Suprapubic skin (tissue), 4 donors: ENCODE results near the gene AHRR. TPM values are rescaled to one million over a fixed set of nuclear protein-coding genes. Genes with fewer than 3 reads are reported as not detected.

Experiments used
- DNase-seq, 2 donors: peaks; one replicate each; pipeline ENCODE4 v3.0.0-alpha.2; 2019; ENCODE audit warnings: low spot score in 2 of 2
- H3K27ac ChIP-seq: fragments of 200-600 bp; sonication (generic); one replicate; pipeline ENCODE4 v1.5.1; 2019
- H3K27me3 ChIP-seq: fragments of 200-600 bp; sonication (generic); one replicate; pipeline ENCODE4 v1.5.1; 2019
- H3K36me3 ChIP-seq: fragments of 200-600 bp; sonication (generic); one replicate; pipeline ENCODE4 v1.5.1; 2019
- H3K4me1 ChIP-seq: fragments of 200-600 bp; sonication (generic); one replicate; pipeline ENCODE4 v1.5.1; 2019
- H3K4me3 ChIP-seq: fragments of 200-600 bp; sonication (generic); one replicate; pipeline ENCODE4 v1.5.1; 2019; ENCODE audit warnings: mild to moderate bottlenecking
- H3K9me3 ChIP-seq: fragments of 200-600 bp; sonication (generic); one replicate; pipeline ENCODE4 v1.5.1; 2019
- EP300 ChIP-seq: sonication (generic); formaldehyde crosslinking; IDR thresholded peaks from one replicate; pipeline ENCODE4 v1.6.1; 2017; ENCODE audit warnings: antibody characterized with exemption
- POLR2A ChIP-seq, 2 donors: fragments of 450-650 bp; IDR thresholded peaks; one replicate each; pipeline ENCODE4 v1.6.1; 2017; ENCODE audit warnings: antibody characterized with exemption in 2 of 2, mild to moderate bottlenecking in 2 of 2, moderate library complexity in 2 of 2
- POLR2AphosphoS5 ChIP-seq, 3 donors: sonication (generic); formaldehyde crosslinking; IDR thresholded peaks; one replicate each; pipeline ENCODE4 v1.6.1; 2017; ENCODE audit warnings: antibody characterized with exemption in 3 of 3
- WGBS: methylation state at CpG from one replicate; pipeline ENCODE4 v1.1.5; 2018; 5-methylcytosine and 5-hydroxymethylcytosine counted together
- total RNA-seq, 4 donors: library from RNA; depleted of rRNA; stranded (reverse); fragments of >200 nt; gene quantifications; one replicate each; pipeline ENCODE4 v1.1.0, GENCODE V29; 2016
- TF ChIP-seq, protein P1 (sequence below), 2 donors: fragments of 200-600 bp in 1 of 2; fragments of 450-650 bp in 1 of 2; sonication (generic) in 1 of 2; IDR thresholded peaks; one replicate each; pipeline ENCODE4 v1.5.1; 2016 to 2019; ENCODE audit warnings: antibody characterized with exemption in 2 of 2, mild to moderate bottlenecking in 1 of 2, moderate library complexity in 1 of 2

AHRR gene
- total RNA-seq, 4 donors from 2014 or later: 3.0 to 10.7 (median 4.2) TPM

DNA sequence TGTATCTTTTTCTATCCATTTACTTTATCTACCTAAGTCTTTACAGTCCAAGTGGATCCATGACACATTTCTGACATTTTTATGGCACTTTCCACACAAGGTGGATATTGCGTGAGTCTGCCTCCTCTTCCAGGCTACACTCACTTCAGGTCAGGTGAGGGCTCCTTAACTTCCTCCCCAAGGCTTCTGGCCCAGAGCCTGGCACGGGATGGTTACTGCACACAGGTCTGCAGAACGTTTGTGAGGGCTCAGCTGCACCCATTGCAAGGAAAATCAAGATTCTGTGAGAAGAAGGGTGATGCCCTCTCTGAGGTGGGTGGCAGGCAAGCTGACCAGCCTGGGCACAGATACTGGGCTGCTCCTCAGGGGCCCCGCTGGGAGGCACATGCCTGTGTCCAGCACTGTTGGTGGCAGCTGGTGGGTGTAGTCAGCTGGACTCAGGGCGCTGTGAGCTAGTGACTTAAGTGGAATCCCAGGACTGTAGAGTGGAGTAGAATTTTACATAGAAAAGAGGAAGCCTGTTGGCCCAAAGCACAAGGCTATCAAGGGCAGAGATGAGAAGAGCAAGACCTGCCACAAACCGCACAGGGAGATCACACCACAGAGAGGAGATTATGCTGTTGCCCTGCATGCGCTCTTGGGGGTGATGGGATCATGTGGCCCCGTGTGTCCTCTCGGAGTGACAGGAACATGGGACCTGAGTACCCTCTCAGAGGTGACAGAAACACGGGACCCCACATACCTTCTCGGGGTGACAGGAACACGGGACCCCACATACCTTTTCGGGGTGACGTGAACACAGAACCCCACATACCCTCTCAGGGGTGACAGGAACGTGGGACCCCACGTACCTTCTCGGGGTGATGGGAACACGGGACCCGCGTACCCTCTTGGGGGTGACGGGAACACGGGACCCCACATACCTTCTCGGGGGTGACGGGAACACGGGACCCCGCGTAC, 21.3 kb downstream of the AHRR start:
- 83% methylated on average over 27 of the region's 27 CpGs for WGBS
- H3K4me3 ChIP-seq: no peak overlapping the region
- no peak for DNase-seq
- no peaks in the 10 kb centered on the region for H3K36me3 ChIP-seq
- H3K27ac ChIP-seq: no peak overlapping the region
- H3K27me3 ChIP-seq: peaks cover 11% of the 10 kb centered on the region
- TF ChIP-seq EP300 (no peak), POLR2A (IDR thresholded peaks at IDR 0.05) (no peak), POLR2AphosphoS5 (IDR thresholded peaks at IDR 0.05) (no peak)
- TF ChIP-seq, protein P1, sequence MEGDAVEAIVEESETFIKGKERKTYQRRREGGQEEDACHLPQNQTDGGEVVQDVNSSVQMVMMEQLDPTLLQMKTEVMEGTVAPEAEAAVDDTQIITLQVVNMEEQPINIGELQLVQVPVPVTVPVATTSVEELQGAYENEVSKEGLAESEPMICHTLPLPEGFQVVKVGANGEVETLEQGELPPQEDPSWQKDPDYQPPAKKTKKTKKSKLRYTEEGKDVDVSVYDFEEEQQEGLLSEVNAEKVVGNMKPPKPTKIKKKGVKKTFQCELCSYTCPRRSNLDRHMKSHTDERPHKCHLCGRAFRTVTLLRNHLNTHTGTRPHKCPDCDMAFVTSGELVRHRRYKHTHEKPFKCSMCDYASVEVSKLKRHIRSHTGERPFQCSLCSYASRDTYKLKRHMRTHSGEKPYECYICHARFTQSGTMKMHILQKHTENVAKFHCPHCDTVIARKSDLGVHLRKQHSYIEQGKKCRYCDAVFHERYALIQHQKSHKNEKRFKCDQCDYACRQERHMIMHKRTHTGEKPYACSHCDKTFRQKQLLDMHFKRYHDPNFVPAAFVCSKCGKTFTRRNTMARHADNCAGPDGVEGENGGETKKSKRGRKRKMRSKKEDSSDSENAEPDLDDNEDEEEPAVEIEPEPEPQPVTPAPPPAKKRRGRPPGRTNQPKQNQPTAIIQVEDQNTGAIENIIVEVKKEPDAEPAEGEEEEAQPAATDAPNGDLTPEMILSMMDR (IDR thresholded peaks at IDR 0.05): no peak
- H3K4me1 ChIP-seq: peaks cover 8% of the 10 kb centered on the region
- H3K9me3 ChIP-seq: no peaks in the 10 kb centered on the region

DNA sequence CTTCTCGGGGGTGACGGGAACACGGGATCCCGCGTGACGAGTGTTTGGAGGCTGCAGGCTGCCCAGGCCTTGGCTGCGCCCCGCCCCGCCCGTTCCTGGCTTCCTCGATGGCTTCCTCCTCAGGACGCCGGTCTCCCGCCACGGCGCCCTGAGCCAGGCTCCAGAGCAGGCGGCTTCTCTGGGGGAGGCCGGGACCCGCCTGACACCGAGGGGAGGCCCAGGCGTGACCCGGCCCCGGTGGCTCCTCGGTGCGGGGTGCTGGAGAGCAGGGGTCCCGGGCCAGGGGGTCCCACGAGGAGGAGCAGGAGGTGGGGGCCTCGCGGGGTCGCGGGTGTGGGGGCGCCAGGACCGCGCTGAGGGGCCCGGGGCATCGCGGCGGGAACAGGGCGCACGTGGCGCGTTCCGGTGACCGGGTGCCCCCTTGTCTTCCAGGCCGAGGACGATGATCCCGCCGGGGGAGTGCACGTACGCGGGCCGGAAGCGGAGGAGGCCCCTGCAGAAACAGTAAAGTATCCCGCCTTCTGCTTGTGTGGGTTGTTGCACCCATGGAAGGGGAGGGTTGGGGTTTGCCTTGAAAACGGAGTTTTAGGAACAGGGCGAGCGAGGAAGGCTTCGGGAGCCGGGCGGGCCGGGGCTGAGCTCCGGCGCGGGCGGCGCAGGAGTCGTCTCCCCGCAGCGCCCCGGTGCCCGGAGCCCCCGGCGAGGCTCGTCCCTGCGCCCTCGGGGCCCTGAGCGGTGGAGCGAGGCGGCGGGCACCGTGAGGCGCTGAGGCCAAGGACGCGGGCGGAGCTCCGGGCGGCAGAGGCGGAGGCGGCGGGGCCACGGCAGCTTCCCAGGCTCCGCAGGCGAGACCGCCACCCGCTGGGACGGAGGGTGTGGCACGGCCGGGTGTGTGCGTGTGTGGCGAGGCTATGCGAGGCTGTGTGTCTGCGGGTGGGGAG, 22.2 kb downstream of the AHRR start:
- Histone ChIP-seq H3K4me3 (peak overlapping the region; percentile 53), H3K27ac (no peak overlapping the region), H3K4me1 (peaks cover 8% of the 10 kb centered on the region), H3K9me3 (no peaks in the 10 kb centered on the region), H3K36me3 (no peaks in the 10 kb centered on the region), H3K27me3 (peaks cover 14% of the 10 kb centered on the region)
- no peak for TF ChIP-seq POLR2A (IDR thresholded peaks at IDR 0.05)
- TF ChIP-seq, protein P1 (IDR thresholded peaks at IDR 0.05): no peak
- TF ChIP-seq EP300: no peak
- TF ChIP-seq POLR2AphosphoS5 (IDR thresholded peaks at IDR 0.05): no peak
- WGBS: 80% methylated on average over 19 of the region's 102 CpGs
- no peak for DNase-seq

DNA sequence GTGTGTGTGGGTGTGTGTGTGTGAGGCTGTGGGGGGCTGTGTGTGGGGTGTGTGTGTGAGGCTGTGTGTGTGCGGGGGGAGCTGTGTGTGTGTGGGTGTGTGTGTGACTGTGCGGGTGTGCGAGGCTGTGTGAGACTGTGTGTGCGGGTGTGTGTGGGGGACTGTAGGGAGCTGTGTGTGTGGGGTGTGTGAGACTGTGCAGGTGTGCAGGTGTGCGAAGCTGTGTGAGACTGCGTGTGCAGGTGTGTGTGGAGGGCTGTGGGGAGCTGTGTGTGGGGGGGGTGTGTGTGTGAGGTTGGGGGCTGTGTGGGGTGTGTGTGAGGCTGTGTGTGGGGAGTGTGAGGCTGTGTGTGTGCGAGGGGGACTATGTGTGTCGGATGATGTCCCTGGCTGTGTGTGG, 23.2 kb downstream of the AHRR start:
- Histone ChIP-seq H3K9me3 (no peaks in the 10 kb centered on the region), H3K27ac (no peak overlapping the region), H3K27me3 (peaks cover 14% of the 10 kb centered on the region), H3K4me1 (peaks cover 8% of the 10 kb centered on the region), H3K4me3 (no peak overlapping the region), H3K36me3 (no peaks in the 10 kb centered on the region)
- 92% methylated on average over 8 of the region's 8 CpGs for WGBS
- no peak for DNase-seq
- no peak for TF ChIP-seq POLR2A (IDR thresholded peaks at IDR 0.05)
- TF ChIP-seq POLR2AphosphoS5 (IDR thresholded peaks at IDR 0.05): no peak
- no peak for TF ChIP-seq EP300
- TF ChIP-seq, protein P1 (IDR thresholded peaks at IDR 0.05): no peak

DNA sequence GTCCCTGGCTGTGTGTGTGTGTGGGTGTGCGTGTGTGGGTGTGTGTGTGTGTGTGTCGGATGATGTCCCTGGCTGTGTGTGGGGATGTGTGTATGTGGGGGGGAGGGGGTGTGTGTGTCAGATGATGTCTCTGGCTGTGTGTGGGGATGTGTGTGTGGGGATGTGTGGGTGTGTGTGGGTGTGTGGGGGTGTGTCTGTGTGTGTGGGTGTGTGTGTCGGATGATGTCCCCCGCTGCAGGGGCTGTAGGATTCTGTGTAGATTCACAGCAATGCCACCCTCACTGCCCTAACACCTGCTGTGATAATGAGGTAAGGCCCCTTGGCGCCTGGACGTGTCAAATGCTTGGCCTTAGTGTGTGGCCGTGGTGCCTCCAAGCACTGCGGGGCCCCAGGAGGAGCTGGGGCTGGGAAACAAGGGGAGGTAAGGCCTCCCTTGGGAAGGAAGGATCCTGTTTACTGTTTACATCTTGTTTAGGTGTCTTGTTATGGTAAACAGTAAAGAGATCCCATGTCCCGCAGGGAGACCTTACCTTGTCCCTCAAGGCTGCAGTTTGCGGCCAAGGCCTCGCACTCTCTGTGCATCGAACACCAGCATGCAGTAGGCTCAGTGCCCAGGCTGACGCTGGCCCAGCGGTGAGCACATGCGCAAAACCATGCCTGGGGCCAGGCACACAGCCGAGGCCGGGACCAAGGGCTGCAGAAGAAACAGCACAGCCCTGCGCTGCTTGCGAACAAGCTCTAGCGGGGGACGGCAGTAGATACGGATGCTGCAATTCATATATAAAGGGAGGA, 24.1 kb downstream of the AHRR start:
- no peak overlapping the region for H3K27ac ChIP-seq
- H3K4me1 ChIP-seq: peaks cover 8% of the 10 kb centered on the region
- 55% methylated on average over 19 of the region's 22 CpGs for WGBS
- H3K27me3 ChIP-seq: peaks cover 14% of the 10 kb centered on the region
- H3K36me3 ChIP-seq: no peaks in the 10 kb centered on the region
- no peak for TF ChIP-seq EP300
- no peaks in the 10 kb centered on the region for H3K9me3 ChIP-seq
- no peak for DNase-seq
- no peak overlapping the region for H3K4me3 ChIP-seq

GRCh38 chr5:346229-346935, 24.9 kb downstream of the AHRR start:
- TF ChIP-seq EP300 (no peak), POLR2A (IDR thresholded peaks at IDR 0.05) (no peak), POLR2AphosphoS5 (IDR thresholded peaks at IDR 0.05) (no peak)
- TF ChIP-seq, protein P1 (IDR thresholded peaks at IDR 0.05): no peak
- no peaks in the 10 kb centered on the region for H3K9me3 ChIP-seq
- peaks cover 8% of the 10 kb centered on the region for H3K4me1 ChIP-seq
- no peak overlapping the region for H3K4me3 ChIP-seq
- no peak overlapping the region for H3K27ac ChIP-seq
- no peaks in the 10 kb centered on the region for H3K36me3 ChIP-seq
- DNase-seq: no peak
- WGBS: 76% methylated on average over 24 of the region's 24 CpGs
- peaks cover 14% of the 10 kb centered on the region for H3K27me3 ChIP-seq
